ENCODE measurements around the gene RTF1. TPM values are rescaled to one million over a fixed set of nuclear protein-coding genes. Genes with fewer than 3 reads are reported as not detected.
A peak's percentile ranks its signal among the peaks of the same experiment; 100 is the strongest.

RTF1 gene
- total RNA-seq, 4 donors from 2014 or later = 15.2 to 33.0 (median 23.8) TPM

- TF ChIP-seq CTCF (IDR thresholded peaks at IDR 0.05) (no peak), POLR2A (IDR thresholded peaks at IDR 0.05) (peak; percentile 61 to 63)
- peak overlapping the region in 3 of 4 donors; percentile 63 to 98 (median 90) for H3K27ac ChIP-seq
- H3K27me3 ChIP-seq = no peaks in the 10 kb centered on the region
- no peaks in the 10 kb centered on the region for H3K36me3 ChIP-seq
- H3K4me3 ChIP-seq = peak overlapping the region; percentile 41 to 82 (median 64)
- no peaks in the 10 kb centered on the region for H3K9me3 ChIP-seq
- DNase-seq = peak in 2 of 3 donors; percentile 86 to 92
- H3K4me1 ChIP-seq = peaks cover 3 to 37% (median 27%) of the 10 kb centered on the region in 4 donors
Observed at GRCh38 chr15:41495736-41496599, 79.1 kb downstream of the RTF1 start.

GRCh38 chr15:41498657-41499056 is 81.8 kb downstream of the RTF1 start:
- H3K4me3 ChIP-seq = no peak overlapping the region
- DNase-seq = no peak
- peaks cover 0 to 21% (median 0%) of the 10 kb centered on the region in 3 donors for H3K36me3 ChIP-seq
- H3K9me3 ChIP-seq = no peaks in the 10 kb centered on the region
- H3K27ac ChIP-seq = no peak overlapping the region
- H3K4me1 ChIP-seq = peaks cover 0 to 52% (median 33%) of the 10 kb centered on the region in 4 donors
- peaks cover 0 to 6% of the 10 kb centered on the region in 2 donors for H3K27me3 ChIP-seq
- no peak for TF ChIP-seq POLR2A (IDR thresholded peaks at IDR 0.05)
- no peak for TF ChIP-seq CTCF (IDR thresholded peaks at IDR 0.05)

- H3K36me3 ChIP-seq = peaks cover 0 to 26% (median 0%) of the 10 kb centered on the region in 3 donors
- no peak for DNase-seq
- no peaks in the 10 kb centered on the region for H3K9me3 ChIP-seq
- peaks cover 0 to 49% (median 31%) of the 10 kb centered on the region in 4 donors for H3K4me1 ChIP-seq
- peaks cover 0 to 6% of the 10 kb centered on the region in 2 donors for H3K27me3 ChIP-seq
- no peak overlapping the region for H3K27ac ChIP-seq
- TF ChIP-seq POLR2A (IDR thresholded peaks at IDR 0.05) (no peak), CTCF (IDR thresholded peaks at IDR 0.05) (no peak)
- H3K4me3 ChIP-seq = no peak overlapping the region
Observed at GRCh38 chr15:41499109-41499851, 82.4 kb downstream of the RTF1 start.

GRCh38 chr15:41501191-41501917 is 84.5 kb downstream of the RTF1 start:
- Histone ChIP-seq H3K27me3 (peaks cover 0 to 6% of the 10 kb centered on the region in 2 donors), H3K36me3 (peaks cover 0 to 26% (median 0%) of the 10 kb centered on the region in 3 donors)
- no peak for DNase-seq

More at GRCh38 chr15:41501191-41501917, 84.5 kb downstream of the RTF1 start:
- no peak for TF ChIP-seq CTCF (IDR thresholded peaks at IDR 0.05)
- TF ChIP-seq POLR2A (IDR thresholded peaks at IDR 0.05) = no peak
- Histone ChIP-seq H3K9me3 (no peaks in the 10 kb centered on the region), H3K4me1 (peaks cover 0 to 29% (median 15%) of the 10 kb centered on the region in 4 donors), H3K4me3 (peak overlapping the region in 3 of 4 donors; percentile 29 to 40 (median 40)), H3K27ac (no peak overlapping the region)

All from Peyer's patch (tissue), 4 donors.